ENCODE measurements around the gene LYRM1.

Gene LYRM1

GRCh38 chr16:20916942-20917341 lies 16.4 kb downstream of the LYRM1 start:
- TF ChIP-seq CTCF (IDR thresholded peaks at IDR 0.05; ENCODE audit: low read depth, low read length, missing control alignments), result no peak
- DNase-seq (ENCODE audit: extremely low read depth, low read depth), result no peak
- no peak overlapping the region for H3K4me3 ChIP-seq (replicated peaks; ENCODE audit: low read depth, low read length)

GRCh38 chr16:20918486-20919239 lies 18.1 kb downstream of the LYRM1 start:
- no peak for TF ChIP-seq CTCF (IDR thresholded peaks at IDR 0.05; ENCODE audit: low read depth, low read length, missing control alignments)
- H3K4me3 ChIP-seq (replicated peaks; ENCODE audit: low read depth, low read length), result no peak overlapping the region
- DNase-seq (ENCODE audit: extremely low read depth, low read depth), result no peak

- no peak overlapping the region for H3K4me3 ChIP-seq (replicated peaks; ENCODE audit: low read depth, low read length)
- TF ChIP-seq CTCF (IDR thresholded peaks at IDR 0.05; ENCODE audit: low read depth, low read length, missing control alignments), result no peak
- no peak for DNase-seq (ENCODE audit: extremely low read depth, low read depth)
Measured at GRCh38 chr16:20920091-20920490, 19.5 kb downstream of the LYRM1 start.

GRCh38 chr16:20920799-20921198 lies 20.2 kb downstream of the LYRM1 start:
- no peak for TF ChIP-seq CTCF (IDR thresholded peaks at IDR 0.05; ENCODE audit: low read depth, low read length, missing control alignments)
- H3K4me3 ChIP-seq (replicated peaks; ENCODE audit: low read depth, low read length), result no peak overlapping the region
- DNase-seq (ENCODE audit: extremely low read depth, low read depth), result no peak

GRCh38 chr16:20923876-20924275 lies 23.3 kb downstream of the LYRM1 start:
- no peak for DNase-seq (ENCODE audit: extremely low read depth, low read depth)
- no peak overlapping the region for H3K4me3 ChIP-seq (replicated peaks; ENCODE audit: low read depth, low read length)
- no peak for TF ChIP-seq CTCF (IDR thresholded peaks at IDR 0.05; ENCODE audit: low read depth, low read length, missing control alignments)

- H3K4me3 ChIP-seq (replicated peaks; ENCODE audit: low read depth, low read length), result no peak overlapping the region
- TF ChIP-seq CTCF (IDR thresholded peaks at IDR 0.05; ENCODE audit: low read depth, low read length, missing control alignments), result no peak
- no peak for DNase-seq (ENCODE audit: extremely low read depth, low read depth)
Measured at GRCh38 chr16:20925751-20926150, 25.2 kb downstream of the LYRM1 start.

All from HFF-Myc (cell line).